HUES48 (cell line): Measurements from ENCODE around the gene FYB1.

Source experiments
- H3K27ac ChIP-seq: one replicate; pipeline ENCODE4 v1.7.0; 2013; ENCODE audit warnings: low read depth, low read length, inconsistent platforms
- H3K27me3 ChIP-seq: 2 replicates; pipeline ENCODE4 v1.6.1; 2013; ENCODE audit warnings: mild to moderate bottlenecking, low read length; ENCODE audit not compliant: control insufficient read depth, insufficient read depth
- H3K36me3 ChIP-seq: 2 replicates; pipeline ENCODE4 v1.6.1; 2013; ENCODE audit warnings: low read length; ENCODE audit not compliant: control insufficient read depth, insufficient read depth
- H3K4me1 ChIP-seq: 2 replicates; pipeline ENCODE4 v1.6.1; 2013; ENCODE audit warnings: mild to moderate bottlenecking, low read length; ENCODE audit not compliant: control insufficient read depth, insufficient read depth
- H3K4me3 ChIP-seq: 2 replicates; pipeline ENCODE4 v1.5.1; 2013; ENCODE audit warnings: mild to moderate bottlenecking, low read depth, low read length
- H3K9ac ChIP-seq: 2 replicates; pipeline ENCODE4 v1.6.1; 2013; ENCODE audit warnings: mild to moderate bottlenecking, low read depth, low read length, moderate library complexity
- H3K9me3 ChIP-seq: 2 replicates; pipeline ENCODE4 v1.6.1; 2013; ENCODE audit warnings: low read length; ENCODE audit not compliant: control insufficient read depth, insufficient read depth

FYB1 gene

GRCh38 chr5:39074017-39074814 lies 145.1 kb downstream of the FYB1 start, which contains the start of gene RICTOR:
Gene RICTOR (minus strand): TSS chr5:39074399. CDS start chr5:39074377, 22 bp downstream.
- Histone ChIP-seq H3K4me3 (peak within 1 kb of the TSS; percentile 89), H3K4me1 (peaks cover 22% of the 10 kb centered on the region), H3K9me3 (no peaks in the 10 kb centered on the region), H3K9ac (peak within 1 kb of the TSS; percentile 91), H3K27me3 (no peaks in the 10 kb centered on the region), H3K27ac (peak within 1 kb of the TSS; percentile 100), H3K36me3 (0 out of 2 replicates have a peak, but pooled peaks cover under 1% of the 10 kb centered on the region)

GRCh38 chr5:39073767-39074016 lies 145.7 kb downstream of the FYB1 start:
- peaks cover 27% of the 10 kb centered on the region for H3K4me1 ChIP-seq
- H3K36me3 ChIP-seq: 0 out of 2 replicates have a peak, but pooled peaks cover 3% of the 10 kb centered on the region
- H3K9ac ChIP-seq: peak overlapping the region; percentile 91
- H3K27ac ChIP-seq: peak overlapping the region; percentile 100
- H3K9me3 ChIP-seq: no peaks in the 10 kb centered on the region
- H3K27me3 ChIP-seq: no peaks in the 10 kb centered on the region
- H3K4me3 ChIP-seq: peak overlapping the region; percentile 89

- peak overlapping the region; percentile 100 for H3K27ac ChIP-seq
- no peaks in the 10 kb centered on the region for H3K9me3 ChIP-seq
- peak overlapping the region; percentile 91 for H3K9ac ChIP-seq
- H3K27me3 ChIP-seq: no peaks in the 10 kb centered on the region
- H3K4me3 ChIP-seq: peak overlapping the region; percentile 89
- peaks cover 32% of the 10 kb centered on the region for H3K4me1 ChIP-seq
- H3K36me3 ChIP-seq: 0 out of 2 replicates have a peak, but pooled peaks cover 3% of the 10 kb centered on the region
Observed at GRCh38 chr5:39072925-39073766, 146.2 kb downstream of the FYB1 start.

GRCh38 chr5:39068099-39068498 lies 151.3 kb downstream of the FYB1 start:
- Histone ChIP-seq H3K27ac (no peak overlapping the region), H3K4me3 (no peak overlapping the region; the same call in 1 of the 2 replicates), H3K9ac (no peak overlapping the region), H3K4me1 (peaks cover 44% of the 10 kb centered on the region), H3K27me3 (no peaks in the 10 kb centered on the region), H3K9me3 (peaks cover 17% of the 10 kb centered on the region), H3K36me3 (peaks cover 14% of the 10 kb centered on the region)

GRCh38 chr5:39064450-39064849 lies 154.9 kb downstream of the FYB1 start:
- no peak overlapping the region for H3K9ac ChIP-seq
- no peaks in the 10 kb centered on the region for H3K27me3 ChIP-seq
- H3K36me3 ChIP-seq: peaks cover 14% of the 10 kb centered on the region
- H3K27ac ChIP-seq: peak overlapping the region; percentile 32
- no peak overlapping the region for H3K4me3 ChIP-seq
- peaks cover 39% of the 10 kb centered on the region for H3K4me1 ChIP-seq
- peaks cover 17% of the 10 kb centered on the region for H3K9me3 ChIP-seq

- Histone ChIP-seq H3K36me3 (peaks cover 11% of the 10 kb centered on the region), H3K4me1 (peaks cover 26% of the 10 kb centered on the region), H3K27me3 (no peaks in the 10 kb centered on the region), H3K9ac (no peak overlapping the region), H3K9me3 (peaks cover 17% of the 10 kb centered on the region), H3K27ac (no peak overlapping the region), H3K4me3 (no peak overlapping the region)
Observed at GRCh38 chr5:39063037-39063436, 156.3 kb downstream of the FYB1 start.

- no peak overlapping the region for H3K27ac ChIP-seq
- no peaks in the 10 kb centered on the region for H3K27me3 ChIP-seq
- H3K9me3 ChIP-seq: peaks cover 15% of the 10 kb centered on the region
- no peak overlapping the region for H3K9ac ChIP-seq
- H3K4me1 ChIP-seq: peaks cover 25% of the 10 kb centered on the region
- H3K36me3 ChIP-seq: peaks cover 11% of the 10 kb centered on the region
- H3K4me3 ChIP-seq: no peak overlapping the region
Observed at GRCh38 chr5:39062530-39062929, 156.8 kb downstream of the FYB1 start.

GRCh38 chr5:39062104-39062503 lies 157.3 kb downstream of the FYB1 start:
- Histone ChIP-seq H3K27ac (no peak overlapping the region), H3K4me3 (no peak overlapping the region), H3K4me1 (peaks cover 25% of the 10 kb centered on the region), H3K36me3 (peaks cover 11% of the 10 kb centered on the region), H3K27me3 (no peaks in the 10 kb centered on the region), H3K9ac (no peak overlapping the region), H3K9me3 (peaks cover 11% of the 10 kb centered on the region)

- no peak overlapping the region for H3K27ac ChIP-seq
Observed at GRCh38 chr5:39059064-39059463, 160.3 kb downstream of the FYB1 start.

GRCh38 chr5:39058178-39058921 lies 161.0 kb downstream of the FYB1 start:
- no peaks in the 10 kb centered on the region for H3K9me3 ChIP-seq
- H3K4me3 ChIP-seq: no peak overlapping the region
- no peak overlapping the region for H3K9ac ChIP-seq
- H3K36me3 ChIP-seq: no peaks in the 10 kb centered on the region
- H3K27me3 ChIP-seq: no peaks in the 10 kb centered on the region
- H3K4me1 ChIP-seq: peaks cover 9% of the 10 kb centered on the region; the same call in 1 of the 2 replicates
- H3K27ac ChIP-seq: no peak overlapping the region

More at GRCh38 chr5:39059064-39059463, 160.3 kb downstream of the FYB1 start:
- no peaks in the 10 kb centered on the region for H3K27me3 ChIP-seq
- H3K9ac ChIP-seq: no peak overlapping the region
- H3K9me3 ChIP-seq: no peaks in the 10 kb centered on the region
- H3K4me3 ChIP-seq: no peak overlapping the region
- peaks cover 15% of the 10 kb centered on the region for H3K4me1 ChIP-seq
- H3K36me3 ChIP-seq: no peaks in the 10 kb centered on the region
